Stimulated activated CD8-positive, alpha-beta memory T cell treated with anti-CD3 and anti-CD28 coated beads, Interleukin-12 subunit alpha, Interleukin-12 subunit beta, amount 100 ng/mL, for 1 hour (primary cell): Measurements from ENCODE around the gene OR51B5.
"Not testable (repeated sequence)": the region's sequence is repeated elsewhere in the genome, so short reads cannot be mapped to it uniquely, and the experiment has no call there.

Experiments
- DNase-seq: peaks from one replicate; pipeline ENCODE4 v3.0.0-alpha.2; 2020; ENCODE audit warnings: low read depth

OR51B5 gene

DNA sequence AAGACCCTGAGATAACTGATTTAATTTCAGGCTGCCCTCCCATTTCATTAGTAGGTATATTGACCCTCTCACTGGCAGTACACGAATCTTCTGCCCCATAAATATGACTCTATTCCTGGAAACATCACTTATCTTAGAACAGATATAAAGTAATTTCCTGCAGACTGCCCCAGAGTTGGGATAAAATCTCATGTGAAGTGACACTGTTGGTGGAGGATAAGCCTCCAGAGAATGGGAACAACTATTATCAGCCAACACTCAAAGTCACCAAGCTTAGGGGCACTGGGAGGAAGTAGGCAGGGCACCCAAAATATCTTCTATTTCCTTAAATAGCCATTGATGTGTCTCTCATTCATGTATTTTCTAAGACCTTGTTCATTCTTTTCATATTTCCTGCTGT lies 8.2 kb downstream of the OR51B5 start:
- DNase-seq = no peak

DNA sequence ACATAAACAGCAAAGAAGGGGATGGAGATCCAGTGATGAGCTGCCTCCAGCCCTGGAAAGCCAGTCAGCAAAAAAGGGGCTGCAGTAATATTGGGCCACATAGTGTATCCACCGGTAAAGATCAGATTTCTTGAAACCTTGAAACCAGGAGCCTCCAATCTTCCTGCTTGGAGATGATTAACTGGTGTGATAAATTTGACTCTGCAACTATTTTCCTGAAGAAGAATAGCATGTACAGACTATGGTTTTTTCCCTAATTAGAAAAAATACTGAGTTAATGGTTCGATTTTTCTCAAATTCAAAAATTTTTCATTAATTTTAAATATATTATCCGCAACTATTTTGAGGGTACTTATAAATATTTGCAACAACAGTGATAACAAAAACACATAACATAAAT lies 19.1 kb downstream of the OR51B5 start, which contains the start of gene OR51B2:
OR51B2 (minus strand) TSS at position 101 of the 400 bp plus-strand sequence; CDS start at position 101, 0 bp downstream.
- no peak for DNase-seq

DNA sequence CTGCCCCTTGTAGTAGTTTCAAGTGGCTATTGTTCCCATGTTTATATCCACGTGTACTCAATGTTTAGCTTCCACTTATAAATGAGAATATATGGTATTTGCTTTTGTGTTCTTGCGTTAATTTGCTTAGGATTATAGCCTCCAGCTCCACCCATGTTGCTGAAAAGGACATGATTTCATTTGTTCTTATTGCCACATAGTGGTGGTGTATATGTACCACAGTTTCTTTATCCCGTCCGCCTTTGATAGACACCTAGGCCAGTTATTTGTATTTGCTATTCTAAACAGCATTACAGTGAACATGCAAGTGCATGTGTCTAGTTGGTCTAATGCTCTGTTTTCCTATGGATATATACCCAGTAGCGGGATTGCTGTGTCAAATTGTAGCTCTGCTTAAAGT lies 26.0 kb downstream of the OR51B5 start:
- no peak for DNase-seq

DNA sequence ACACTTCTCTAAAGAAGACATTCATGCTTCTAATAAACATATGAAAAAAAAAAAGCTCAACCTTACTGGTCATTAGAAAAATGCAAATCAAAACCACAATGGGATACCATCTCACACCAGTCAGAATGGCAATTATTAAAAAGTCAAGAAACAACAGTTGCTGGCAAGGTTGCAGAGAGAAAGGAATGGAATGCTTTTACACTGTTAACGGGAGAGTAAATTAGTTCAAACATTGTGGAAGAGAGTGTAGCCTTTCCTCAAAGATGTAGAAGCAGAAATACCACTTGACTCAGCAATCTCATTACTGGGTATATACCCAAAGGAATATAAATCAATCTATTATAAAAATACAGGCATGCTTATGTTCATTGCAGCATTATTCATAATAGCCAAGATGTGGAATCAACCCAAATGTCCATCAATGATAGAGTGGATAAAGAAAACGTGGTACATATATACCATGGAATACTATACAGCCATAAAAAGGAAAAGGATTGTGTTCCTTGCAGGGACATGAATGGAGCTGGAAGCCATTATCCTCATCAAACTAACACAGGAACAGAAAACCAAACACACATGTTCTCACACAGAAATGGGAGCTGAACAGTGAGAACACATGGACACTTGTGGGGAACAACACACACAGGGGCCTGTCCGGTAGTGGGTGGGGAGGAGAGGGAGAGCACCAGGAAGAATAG lies 29.8 kb downstream of the OR51B5 start:
- DNase-seq = not testable (repeated sequence)

DNA sequence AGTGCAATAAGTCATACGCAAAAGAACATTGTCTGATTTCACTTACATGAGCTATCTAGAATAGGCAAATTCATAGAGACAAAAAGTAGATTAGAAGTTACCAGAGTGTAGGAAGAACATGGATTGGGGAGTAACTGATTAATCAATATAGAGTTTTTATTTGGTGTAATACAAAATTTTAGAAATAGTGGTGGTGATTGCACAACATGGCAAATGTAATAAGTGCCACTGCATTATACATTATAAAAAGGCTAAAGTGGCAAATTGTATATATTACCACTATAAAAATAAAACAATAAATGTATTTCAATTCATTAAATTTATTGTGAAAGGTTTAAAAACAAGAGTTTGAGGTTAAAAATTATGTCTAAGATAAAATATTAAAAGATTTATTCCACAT lies 32.9 kb downstream of the OR51B5 start:
- DNase-seq = no peak

DNA sequence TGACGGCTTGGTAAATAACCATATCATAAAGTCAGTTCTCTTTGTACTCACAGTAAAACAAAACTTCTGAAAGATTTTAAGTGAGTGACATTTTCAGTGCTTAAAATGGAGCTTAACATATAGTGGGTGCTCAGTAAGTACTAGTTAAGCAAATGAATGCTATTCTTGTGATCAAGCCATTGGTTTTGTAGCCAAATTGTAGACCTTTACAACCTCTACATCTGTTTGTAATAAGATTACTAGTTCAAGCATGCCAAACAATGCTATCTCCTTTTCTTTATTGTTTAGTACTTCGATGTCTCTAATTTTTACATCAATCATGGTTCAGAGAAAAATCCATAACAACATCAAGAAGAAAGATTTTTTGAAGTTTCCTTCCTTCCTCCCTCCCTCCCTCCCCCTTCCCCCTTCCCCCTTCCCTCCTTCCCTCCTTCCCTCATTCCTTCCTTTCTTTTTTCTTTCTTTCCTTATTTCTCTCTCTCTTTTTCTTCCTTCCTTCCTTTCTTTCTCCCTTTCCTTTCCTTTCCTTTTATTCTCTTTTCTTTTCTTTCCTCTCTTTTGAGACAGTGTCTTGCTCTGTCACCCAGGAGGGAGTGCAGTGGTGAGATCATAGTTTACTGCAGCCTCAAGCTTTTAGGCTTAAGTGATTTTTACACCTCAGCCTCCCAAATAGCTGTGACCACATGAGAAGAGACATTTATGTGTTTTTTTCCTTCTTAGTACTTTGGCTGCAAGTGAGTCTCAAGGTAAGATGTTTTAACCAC lies 35.9 kb downstream of the OR51B5 start:
- no peak for DNase-seq

DNA sequence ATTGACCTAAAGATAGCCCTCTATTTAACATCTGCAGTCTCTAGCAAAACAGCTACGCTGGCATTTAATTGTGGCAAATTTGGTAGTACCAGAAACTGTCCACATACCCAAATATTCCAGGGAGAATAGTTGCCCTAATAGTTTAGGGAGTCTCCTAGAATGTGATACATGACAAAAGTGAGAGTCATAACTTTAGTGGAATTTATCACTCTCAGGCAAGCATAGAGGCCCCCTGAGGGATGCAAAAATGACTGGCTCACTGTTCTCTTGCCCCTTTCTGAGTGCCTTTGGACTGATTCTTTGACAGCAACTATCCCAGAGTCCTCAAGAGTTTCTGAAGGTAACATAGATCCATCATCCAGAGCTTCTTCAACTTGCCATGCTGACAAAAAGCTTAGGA lies 39.3 kb downstream of the OR51B5 start:
- DNase-seq = no peak

DNA sequence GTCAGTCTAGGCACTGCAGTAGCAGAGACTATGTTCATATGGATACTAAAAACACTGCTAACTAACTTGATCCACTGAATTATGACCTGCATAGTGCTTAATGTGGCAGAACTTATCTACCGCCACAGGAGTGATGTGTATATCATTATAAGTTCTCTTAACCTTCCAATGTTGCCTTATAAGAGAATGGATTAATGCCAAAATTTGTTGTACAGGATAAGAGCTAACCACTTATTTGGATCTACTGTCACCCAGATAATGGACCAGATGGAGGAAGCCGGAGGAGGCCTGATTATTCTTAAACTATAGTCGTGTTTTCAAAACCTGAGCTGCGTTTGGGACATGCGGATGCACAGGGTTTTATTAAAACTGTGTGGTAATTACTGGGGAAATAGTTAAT lies 39.7 kb downstream of the OR51B5 start:
- DNase-seq = no peak

DNA sequence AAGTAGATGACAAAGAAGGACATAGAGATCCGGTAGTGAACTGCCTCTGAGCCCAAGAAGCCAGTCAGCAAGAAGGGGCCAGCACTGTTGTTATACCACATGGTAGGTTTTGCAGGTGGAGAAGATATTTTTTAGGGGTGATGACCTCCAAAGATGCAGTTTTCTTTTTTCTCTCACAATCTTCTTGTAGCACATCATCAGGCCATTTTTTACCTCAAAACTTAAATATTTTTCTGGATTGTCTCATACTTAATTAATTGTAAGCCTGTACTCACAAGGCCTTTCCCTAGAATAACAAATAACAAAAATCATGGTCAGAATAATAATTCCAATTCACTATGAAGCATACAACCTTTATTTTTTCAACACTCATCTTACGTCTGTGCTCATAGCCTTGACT lies 41.5 kb downstream of the OR51B5 start, which contains the start of gene OR51B4:
OR51B4 (minus strand) TSS at position 101 of the 400 bp plus-strand sequence; CDS start at position 101, 0 bp downstream.
- DNase-seq = no peak

DNA sequence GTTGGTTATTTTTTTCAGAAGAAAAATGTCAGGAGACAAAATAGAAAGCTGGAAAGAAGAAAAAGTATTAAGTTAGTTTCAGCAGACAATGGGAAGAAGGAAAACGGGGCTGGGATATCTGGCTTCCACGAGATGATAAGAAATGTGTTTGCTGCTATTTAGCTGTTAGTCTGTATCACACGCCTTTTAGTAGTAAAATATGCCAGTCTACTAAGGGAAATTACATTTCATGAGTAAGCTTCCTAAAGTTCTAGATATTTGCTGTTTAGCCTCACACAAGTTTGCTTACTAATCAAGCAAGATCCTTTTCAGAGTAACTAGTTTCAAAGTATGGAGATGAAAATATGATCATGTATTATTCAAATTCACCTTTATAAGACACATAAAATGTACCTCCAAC lies 43.1 kb downstream of the OR51B5 start:
- no peak for DNase-seq

DNA sequence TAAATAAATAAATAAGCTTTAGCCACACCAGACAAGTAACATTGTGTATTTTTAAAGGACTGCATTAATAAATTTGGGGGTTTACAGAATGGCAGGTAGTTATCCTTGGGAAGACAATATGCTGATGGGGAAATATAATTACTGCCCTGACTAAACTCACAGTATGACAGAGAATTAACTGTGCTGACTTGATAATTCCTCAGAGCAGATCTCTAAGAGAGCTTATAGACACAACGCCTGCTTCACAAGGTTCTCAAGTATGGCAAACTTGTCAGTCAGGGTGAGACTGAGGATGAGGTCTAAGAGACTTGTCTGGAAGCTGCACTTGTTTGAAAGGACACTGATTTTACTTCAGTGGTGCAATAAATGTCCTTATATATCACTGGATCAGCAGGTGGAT lies 44.9 kb downstream of the OR51B5 start:
- DNase-seq = no peak

DNA sequence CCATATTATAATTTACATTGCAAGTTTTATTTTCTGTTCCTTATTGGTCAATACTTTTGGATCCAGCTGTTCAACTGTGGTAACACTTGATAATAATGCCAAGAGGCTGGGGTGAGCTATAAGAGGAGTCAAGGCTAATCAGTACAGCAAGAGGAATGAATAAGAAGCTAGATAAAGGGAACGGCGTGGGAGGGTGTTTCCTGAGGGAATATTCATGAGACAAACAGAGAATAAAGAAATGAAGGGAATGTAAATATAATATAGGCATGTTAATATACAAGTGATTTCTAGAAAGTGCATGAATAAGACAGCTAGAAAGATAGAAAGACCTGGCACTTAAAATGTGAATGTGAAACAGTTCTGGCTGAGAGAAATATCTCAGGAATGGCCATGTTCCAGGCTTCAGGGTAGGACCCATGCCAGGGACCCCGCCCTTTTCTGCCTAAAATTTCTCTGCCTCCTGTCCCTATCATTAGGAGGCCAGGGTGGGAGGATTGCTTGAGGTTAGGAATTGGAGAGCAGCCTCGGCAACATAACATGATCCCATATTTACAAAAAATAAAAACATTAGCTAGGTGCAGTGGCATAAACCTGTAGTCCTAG lies 45.5 kb downstream of the OR51B5 start:
- no peak for DNase-seq

DNA sequence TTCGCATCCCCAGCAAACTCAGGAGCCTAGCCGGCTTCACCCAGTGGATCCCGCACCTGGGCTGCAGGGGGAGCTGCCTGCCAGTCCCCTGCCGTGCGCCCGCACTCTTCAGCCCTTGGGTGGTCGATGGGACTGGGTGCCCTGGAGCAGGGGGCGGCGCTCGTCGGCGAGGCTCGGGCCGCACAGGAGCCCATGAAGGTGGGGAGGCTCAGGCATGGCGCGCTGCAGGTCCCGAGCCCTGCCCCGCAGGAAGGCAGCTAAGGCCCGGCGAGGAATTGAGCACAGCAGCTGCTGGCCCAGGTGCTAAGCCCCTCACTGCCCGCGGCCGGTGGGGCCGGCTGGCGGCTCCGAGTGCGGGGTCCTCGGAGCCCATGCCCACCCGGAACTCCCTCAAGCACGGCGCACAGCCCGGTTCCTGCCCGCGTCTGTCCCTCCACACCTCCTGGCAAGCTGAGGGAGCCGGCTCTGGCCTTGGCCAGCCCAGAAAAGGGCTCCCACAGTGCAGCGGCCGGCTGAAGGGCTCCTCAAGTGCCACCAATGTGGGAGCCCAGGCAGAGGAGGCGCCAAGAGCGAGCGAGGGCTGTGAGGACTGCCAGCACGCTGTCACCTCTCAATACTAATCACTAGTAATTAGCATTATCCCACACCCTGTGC lies 48.9 kb downstream of the OR51B5 start:
- not testable (repeated sequence) for DNase-seq

DNA sequence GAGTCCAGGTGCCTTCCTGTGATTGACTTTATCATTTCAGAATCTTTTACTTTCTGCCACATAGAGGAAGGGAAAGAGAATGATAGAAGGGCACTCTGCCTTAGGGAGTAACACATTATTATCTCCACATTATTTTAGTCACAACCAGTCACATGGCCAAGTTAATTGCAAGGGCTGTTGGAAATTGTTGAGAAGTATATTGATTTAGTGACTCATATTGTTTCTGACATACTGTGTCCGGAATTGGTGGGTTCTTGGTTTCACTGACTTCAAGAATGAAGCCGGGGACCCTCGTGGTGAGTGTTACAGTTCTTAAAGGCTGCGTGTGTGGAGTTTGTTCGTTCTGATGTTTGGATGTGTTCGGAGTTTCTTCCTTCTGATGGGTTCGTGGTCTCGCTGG lies 50.3 kb downstream of the OR51B5 start:
- no peak for DNase-seq
